IPS-NIHi11 (cell line): ENCODE data around the gene GSTT2.

Experiments used
- DNase-seq: peaks from one replicate; pipeline ENCODE4 v3.0.0; 2012; ENCODE audit warnings: mixed read lengths, low spot score

GSTT2 gene

GRCh38 chr22:24008381-24009226 lies 28.7 kb downstream of the GSTT2 start:
- DNase-seq, result no peak

GRCh38 chr22:24009227-24010017 lies 29.5 kb downstream of the GSTT2 start:
- DNase-seq, result no peak

DNA sequence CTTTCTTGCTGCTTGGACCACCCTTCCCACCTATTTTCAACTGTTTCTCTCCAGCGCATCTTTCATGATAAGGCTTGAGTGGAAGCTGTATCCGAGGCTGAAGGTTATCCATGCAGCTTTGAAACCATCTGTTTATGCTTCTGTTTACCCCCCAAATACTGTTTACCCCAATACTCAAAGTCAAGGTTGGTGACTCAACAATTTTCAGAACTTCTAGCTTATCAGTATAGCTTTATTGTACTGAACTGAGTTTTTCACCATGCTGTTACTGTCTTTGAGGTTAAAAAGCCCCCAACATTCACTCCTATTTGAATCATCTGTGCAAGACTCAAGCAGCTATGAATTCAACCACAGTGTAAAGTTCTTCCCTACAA lies 30.1 kb downstream of the GSTT2 start:
- DNase-seq, result no peak

DNA sequence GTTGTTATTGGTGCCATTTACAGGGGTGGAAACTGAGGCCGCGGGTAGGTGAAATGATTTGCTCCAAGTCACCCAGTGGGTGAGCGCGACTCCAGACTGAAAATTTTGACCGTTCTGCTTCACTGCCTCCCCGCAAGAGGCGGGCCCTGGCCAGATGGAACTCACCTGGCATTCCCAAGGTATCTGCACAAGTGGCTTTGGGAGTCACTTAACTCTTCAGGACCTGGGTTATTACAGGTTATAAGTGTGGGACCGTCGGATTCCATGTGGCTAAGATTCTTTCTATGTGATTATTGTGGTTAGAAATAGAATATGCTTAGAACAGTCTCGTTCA lies 31.8 kb downstream of the GSTT2 start:
- peak; percentile 49 for DNase-seq

- no peak for DNase-seq
These were observed 36.2 kb downstream of the GSTT2 start for GRCh38 chr22:24016156-24016555.

DNA sequence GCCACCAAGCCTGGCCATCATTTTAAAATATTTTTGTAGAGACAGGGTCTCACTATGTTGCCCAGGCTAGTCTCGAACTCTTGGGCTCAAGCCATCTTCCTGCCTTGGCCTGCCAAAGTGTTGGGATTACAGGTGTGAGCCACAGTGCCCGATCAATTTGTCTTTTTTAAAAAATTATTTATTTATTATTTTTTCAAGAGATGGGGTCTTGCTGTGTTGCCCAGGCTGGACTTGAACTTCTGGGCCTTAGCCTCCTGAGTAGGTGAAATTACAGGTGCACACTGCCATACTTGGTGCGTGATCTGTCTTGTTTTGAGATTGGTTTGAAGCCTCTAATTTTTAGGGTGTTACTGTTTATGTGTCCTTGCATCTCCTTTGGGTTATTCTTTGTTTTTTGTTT lies 41.4 kb downstream of the GSTT2 start:
- no peak for DNase-seq

DNA sequence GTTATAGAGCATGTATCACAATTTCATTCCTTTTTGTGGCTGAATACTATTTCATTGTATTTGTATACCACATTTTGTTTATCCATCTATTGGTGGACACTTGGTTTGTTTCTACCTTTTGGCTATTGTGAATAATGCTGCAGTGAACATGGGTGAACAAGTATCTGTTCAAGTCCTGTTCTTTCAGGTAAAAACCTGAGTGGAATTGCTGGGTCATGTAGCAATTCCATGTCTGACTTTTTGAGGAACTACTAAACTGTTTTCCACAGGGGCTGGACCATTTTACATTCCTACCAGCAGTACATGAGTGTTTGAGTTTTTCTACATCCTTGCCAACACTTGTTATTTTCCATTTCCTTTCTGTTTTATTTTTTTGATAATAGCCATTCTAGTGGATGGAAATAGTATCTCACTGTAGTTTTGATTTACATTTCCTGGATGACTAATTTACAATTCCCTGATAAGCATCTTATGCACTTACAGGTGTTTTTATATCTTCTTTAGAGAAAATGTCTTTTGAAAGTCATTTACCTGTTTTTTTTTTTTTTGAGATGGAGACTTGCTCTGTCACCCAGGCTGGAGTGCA lies 43.4 kb downstream of the GSTT2 start:
- no peak for DNase-seq

DNA sequence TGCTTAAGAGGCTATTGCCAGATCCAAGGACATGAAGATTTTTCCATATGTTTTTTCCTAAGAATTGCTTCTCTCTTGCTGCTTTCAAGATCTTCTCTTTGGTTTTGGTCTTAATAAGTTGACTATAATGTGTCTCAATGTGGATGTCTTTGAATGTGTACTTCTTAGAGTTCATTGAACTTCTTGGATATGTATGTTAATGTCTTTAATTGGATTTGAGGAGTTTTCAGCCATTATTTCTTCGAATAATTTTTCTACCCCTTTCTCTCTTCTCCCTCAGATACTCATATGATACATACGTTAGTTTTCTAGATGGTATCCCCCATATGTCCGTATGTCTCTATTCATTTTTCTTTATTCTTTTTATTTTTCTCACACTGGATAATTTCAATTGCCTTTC lies 44.4 kb downstream of the GSTT2 start:
- no peak for DNase-seq

GRCh38 chr22:24025475-24025874 lies 45.5 kb downstream of the GSTT2 start:
- no peak for DNase-seq

- no peak for DNase-seq
These were observed 46.1 kb downstream of the GSTT2 start for GRCh38 chr22:24026056-24026455.

DNA sequence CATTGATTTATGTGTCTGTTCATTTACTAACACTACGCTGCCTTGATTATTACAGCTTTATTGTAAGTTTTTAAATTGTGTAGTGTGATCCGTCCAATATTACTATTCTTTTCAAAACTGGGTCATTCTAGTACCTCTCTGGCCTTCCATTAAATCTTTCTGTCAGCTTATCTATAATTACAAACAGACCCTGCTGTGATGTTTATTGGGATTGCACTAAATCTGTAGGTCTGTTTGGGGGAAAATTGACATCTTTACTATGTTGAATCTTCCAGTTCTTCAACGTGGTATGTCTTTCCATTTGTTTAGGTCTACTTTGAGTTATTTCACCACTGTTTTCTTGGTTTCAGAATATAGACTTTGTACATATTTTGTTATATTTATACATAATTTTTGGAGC lies 46.8 kb downstream of the GSTT2 start:
- no peak for DNase-seq

GRCh38 chr22:24027389-24027975 lies 47.5 kb downstream of the GSTT2 start:
- no peak for DNase-seq

DNA sequence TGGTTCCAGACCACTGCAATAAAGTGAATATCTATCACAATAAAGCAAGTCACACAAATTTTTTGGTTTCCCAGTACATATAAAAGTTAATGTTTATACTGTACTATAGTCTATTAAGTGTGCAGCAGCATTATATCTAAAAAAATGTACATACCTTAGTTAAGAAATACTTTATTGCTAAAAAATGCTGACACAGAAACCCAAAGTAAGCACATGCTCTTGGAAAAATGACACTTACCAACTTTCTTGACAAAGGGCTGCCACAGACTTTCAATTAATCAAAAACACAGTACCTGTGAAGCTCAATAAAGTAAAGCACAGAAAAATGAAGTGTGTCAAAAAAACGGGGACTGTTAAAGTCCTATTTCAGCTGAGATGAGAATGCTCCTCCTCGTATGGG lies 48.1 kb downstream of the GSTT2 start:
- no peak for DNase-seq

DNA sequence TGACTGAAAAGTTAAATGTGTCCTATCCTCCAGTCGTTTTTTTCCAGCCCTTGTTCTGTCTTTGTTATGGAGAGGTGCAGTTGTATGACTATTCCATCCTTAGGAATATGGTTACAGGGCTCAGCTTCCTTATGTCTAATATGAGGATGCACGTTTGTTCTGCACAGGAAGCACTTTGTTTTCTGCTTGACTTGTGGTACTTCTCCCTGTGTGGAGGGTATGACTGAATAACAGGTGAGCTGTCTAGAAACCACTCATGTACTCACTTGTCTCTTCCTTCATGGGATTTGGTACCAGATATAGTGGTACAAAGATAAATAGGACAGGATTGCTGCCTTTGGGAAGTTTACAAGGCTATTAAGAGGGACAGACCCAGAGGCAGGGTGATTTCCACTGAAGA lies 48.6 kb downstream of the GSTT2 start:
- no peak for DNase-seq

DNA sequence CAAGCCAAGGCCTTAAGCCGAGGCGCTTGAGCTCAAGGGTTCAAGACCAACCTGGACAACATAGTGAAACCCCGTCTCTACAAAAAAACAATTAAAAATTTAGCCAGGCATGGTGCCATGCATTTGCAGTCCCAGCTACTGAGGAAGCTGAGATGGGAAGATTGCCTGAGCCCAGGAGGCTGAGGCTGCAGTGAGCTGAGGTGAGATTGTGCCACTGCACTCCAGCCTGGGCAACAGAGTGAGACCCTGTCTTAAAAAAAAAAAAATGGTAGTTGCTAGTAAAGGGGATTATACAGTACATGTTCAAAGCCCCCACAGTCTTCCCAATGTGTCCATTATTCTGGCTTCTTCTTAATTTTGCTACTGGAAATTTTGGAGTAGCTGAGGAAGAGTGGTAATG lies 49.4 kb downstream of the GSTT2 start:
- no peak for DNase-seq

- no peak for DNase-seq
These were observed 50.3 kb downstream of the GSTT2 start for GRCh38 chr22:24030186-24030702.
